Measurements from ENCODE around the gene HACD2. TPM values are rescaled to one million over a fixed set of nuclear protein-coding genes. Genes with fewer than 3 reads are reported as not detected.

The HACD2 gene
- total and polyA plus RNA-seq, 3 donors from 2014 or later = 34.8 to 79.7 (median 55.9) TPM

- WGBS, 2 donors = 87 to 90% methylated on average over 7 of the region's 7 CpGs
- Histone ChIP-seq H3K27me3 (no peaks in the 10 kb centered on the region), H3K4me3 (no peak overlapping the region), H3K9me3 (no peaks in the 10 kb centered on the region), H3K27ac (no peak overlapping the region), H3K36me3 (ENCODE audit: low read depth, missing control alignments) (no peaks in the 10 kb centered on the region), H3K4me1 (peaks cover 9% of the 10 kb centered on the region)
- intact Hi-C loops (cut with DNase I; ENCODE audit: low total_unique reads) = no loop called here
- TF ChIP-seq POLR2A (IDR thresholded peaks at IDR 0.05) (no peak), CTCF (IDR thresholded peaks at IDR 0.05) (no peak)
- DNase-seq = no peak
Measured at GRCh38 chr3:123486460-123486859, 98.4 kb downstream of the HACD2 start.

GRCh38 chr3:123485551-123485950 is 99.3 kb downstream of the HACD2 start:
- Histone ChIP-seq H3K4me1 (peaks cover 9% of the 10 kb centered on the region), H3K9me3 (no peaks in the 10 kb centered on the region), H3K4me3 (no peak overlapping the region), H3K27me3 (no peaks in the 10 kb centered on the region), H3K36me3 (ENCODE audit: low read depth, missing control alignments) (no peaks in the 10 kb centered on the region), H3K27ac (no peak overlapping the region)
- TF ChIP-seq POLR2A (IDR thresholded peaks at IDR 0.05) (no peak), CTCF (IDR thresholded peaks at IDR 0.05) (no peak)
- 97 to 100% methylated on average over 2 to 4 of the region's 4 CpGs for WGBS, 2 donors
- DNase-seq = no peak
- intact Hi-C loops (cut with DNase I; ENCODE audit: low total_unique reads) = no loop called here

GRCh38 chr3:123483146-123483545 is 101.7 kb downstream of the HACD2 start:
- no peaks in the 10 kb centered on the region for H3K36me3 ChIP-seq (ENCODE audit: low read depth, missing control alignments)
- WGBS, 2 donors = 91 to 96% methylated on average over 4 to 6 of the region's 6 CpGs
- H3K27me3 ChIP-seq = no peaks in the 10 kb centered on the region
- peaks cover 6% of the 10 kb centered on the region for H3K4me1 ChIP-seq
- no peaks in the 10 kb centered on the region for H3K9me3 ChIP-seq
- no peak overlapping the region for H3K4me3 ChIP-seq
- intact Hi-C loops (cut with DNase I; ENCODE audit: low total_unique reads) = no loop called here
- DNase-seq = no peak
- TF ChIP-seq CTCF (IDR thresholded peaks at IDR 0.05) (no peak), POLR2A (IDR thresholded peaks at IDR 0.05) (no peak)
- no peak overlapping the region for H3K27ac ChIP-seq

GRCh38 chr3:123481722-123482457 is 103.0 kb downstream of the HACD2 start:
- TF ChIP-seq CTCF (IDR thresholded peaks at IDR 0.05) (no peak), POLR2A (IDR thresholded peaks at IDR 0.05) (no peak)
- H3K27me3 ChIP-seq = no peaks in the 10 kb centered on the region
- no peak overlapping the region for H3K4me3 ChIP-seq
- no peaks in the 10 kb centered on the region for H3K4me1 ChIP-seq
- intact Hi-C loops (cut with DNase I; ENCODE audit: low total_unique reads) = no loop called here
- DNase-seq = no peak
- H3K36me3 ChIP-seq (ENCODE audit: low read depth, missing control alignments) = no peaks in the 10 kb centered on the region
- H3K9me3 ChIP-seq = no peaks in the 10 kb centered on the region
- no peak overlapping the region for H3K27ac ChIP-seq
- WGBS, 2 donors = 83 to 87% methylated on average over 10 to 12 of the region's 12 CpGs

GRCh38 chr3:123481071-123481470 is 103.8 kb downstream of the HACD2 start:
- H3K27me3 ChIP-seq = no peaks in the 10 kb centered on the region
- WGBS, 2 donors = 87 to 95% methylated on average over 7 of the region's 7 CpGs
- H3K36me3 ChIP-seq (ENCODE audit: low read depth, missing control alignments) = no peaks in the 10 kb centered on the region
- H3K4me3 ChIP-seq = no peak overlapping the region
- H3K9me3 ChIP-seq = no peaks in the 10 kb centered on the region
- DNase-seq = no peak
- no peak overlapping the region for H3K27ac ChIP-seq
- TF ChIP-seq POLR2A (IDR thresholded peaks at IDR 0.05) = no peak
- no peak for TF ChIP-seq CTCF (IDR thresholded peaks at IDR 0.05)
- no peaks in the 10 kb centered on the region for H3K4me1 ChIP-seq
- intact Hi-C loops (cut with DNase I; ENCODE audit: low total_unique reads) = no loop called here

All from testis (tissue), 3 donors.